HCT116 (cell line): ENCODE data around the gene SPSB3.

ENCODE experiments used
- CBX3 ChIP-seq: IDR thresholded peaks from 2 replicates; pipeline ENCODE4 v1.6.1; 2012; ENCODE audit warnings: low read depth
- CEBPB ChIP-seq: IDR thresholded peaks from 2 replicates; pipeline ENCODE4 v1.6.1; 2012; ENCODE audit warnings: low read depth
- CTCF ChIP-seq, 3 experiments: fragments of 200-600 bp in 1 of 3; sonication (generic) in 1 of 3; IDR thresholded peaks in 2 of 3; conservative IDR thresholded peaks in 1 of 3; 2 replicates each; pipeline ENCODE4 v1.5.1; 2012 to 2017; ENCODE audit warnings: low read depth in 2 of 3, low read length in 2 of 3, antibody characterized with exemption in 1 of 3, borderline replicate concordance in 1 of 3, control low read depth in 1 of 3, mild to moderate bottlenecking in 1 of 3, mixed read lengths in 1 of 3, mixed run types in 1 of 3, moderate library complexity in 1 of 3; ENCODE audit not compliant: insufficient read depth in 1 of 3
- MAX ChIP-seq: IDR thresholded peaks from 2 replicates; pipeline ENCODE4 v1.6.1; 2012
- SIN3A ChIP-seq: IDR thresholded peaks from 2 replicates; pipeline ENCODE4 v1.6.1; 2012; ENCODE audit warnings: low read depth

- no peak for TF ChIP-seq SIN3A
- no peak for TF ChIP-seq CBX3
- TF ChIP-seq MAX = no peak
- no peak for TF ChIP-seq CTCF (IDR thresholded peaks at IDR 0.05 in 2 of 3, conservative IDR thresholded peaks at IDR 0.05 in 1 of 3; ENCODE audit: borderline replicate concordance in 1 of 3, insufficient read depth in 1 of 3, low read depth in 2 of 3, low read length in 2 of 3)
- no peak for TF ChIP-seq CEBPB
Measured at GRCh38 chr16:1794908-1795666, 12.7 kb upstream of the SPSB3 start.
